PFSK-1 (cell line): ENCODE measurements around the gene IQUB.

Source experiments
- FOXP2 ChIP-seq: optimal IDR thresholded peaks from 2 replicates; pipeline ENCODE3; 2011; ENCODE audit warnings: borderline replicate concordance, control low read depth, inconsistent platforms; ENCODE audit not compliant: insufficient read depth; ENCODE audit errors: extremely low read length, extremely low read depth
- POLR2AphosphoS5 ChIP-seq: IDR thresholded peaks from 2 replicates; pipeline ENCODE4 v1.6.1; 2012; ENCODE audit warnings: low read depth, mild to moderate bottlenecking, control low read depth, low read length, moderate library complexity
- REST ChIP-seq, 2 experiments: IDR thresholded peaks; 2 replicates each; pipeline versions ENCODE4 v1.6.1 to v1.8.0; 2011 to 2012; ENCODE audit warnings: low read depth in 2 of 2, low read length in 2 of 2, control low read depth in 1 of 2, inconsistent platforms in 1 of 2, mild to moderate bottlenecking in 1 of 2, moderate library complexity in 1 of 2; ENCODE audit not compliant: insufficient read depth in 1 of 2
- SIN3A ChIP-seq: IDR thresholded peaks from 2 replicates; pipeline ENCODE4 v1.6.1; 2012; ENCODE audit warnings: mild to moderate bottlenecking, low read length, moderate library complexity, borderline replicate concordance; ENCODE audit not compliant: insufficient read depth
- TAF1 ChIP-seq: IDR thresholded peaks from 2 replicates; pipeline ENCODE4 v1.6.1; 2012; ENCODE audit warnings: low read length, control low read depth, borderline replicate concordance; ENCODE audit not compliant: insufficient read depth

GRCh38 chr7:123557016-123557397 is 22.6 kb upstream of the IQUB start:
- peak; percentile 46 to 83; a peak in 2 of 4 replicates for TF ChIP-seq REST (IDR thresholded peaks at IDR 0.05; ENCODE audit: insufficient read depth in 1 of 2, low read depth in 2 of 2, low read length in 2 of 2)
- no peak for TF ChIP-seq SIN3A
- no peak for TF ChIP-seq POLR2AphosphoS5
- no peak for TF ChIP-seq TAF1
- TF ChIP-seq FOXP2: no peak
